ENCODE measurements around the gene FBP1. TPM values are rescaled to one million over a fixed set of nuclear protein-coding genes. Genes with fewer than 3 reads are reported as not detected.

Gene FBP1
- total RNA-seq, 1 donor from 2014 or later, result not detected

GRCh38 chr9:94672811-94673487 is 33.6 kb upstream of the FBP1 start:
- no peak overlapping the region for H3K4me3 Mint-ChIP-seq (ENCODE audit: unreplicated experiment)
- H3K27ac Mint-ChIP-seq (ENCODE audit: unreplicated experiment), result peak overlapping the region; percentile 90
- H3K9me3 Mint-ChIP-seq (ENCODE audit: low read depth), result peaks cover 5% of the 10 kb centered on the region
- peaks cover 50% of the 10 kb centered on the region for H3K4me1 Mint-ChIP-seq (ENCODE audit: low read depth)
- no peak for TF ChIP-seq CTCF (IDR thresholded peaks at IDR 0.05)
- no peaks in the 10 kb centered on the region for H3K36me3 Mint-ChIP-seq (ENCODE audit: low read depth)
- no peaks in the 10 kb centered on the region for H3K27me3 Mint-ChIP-seq (ENCODE audit: low read depth)
- no peak for DNase-seq (ENCODE audit: low spot score)

DNA sequence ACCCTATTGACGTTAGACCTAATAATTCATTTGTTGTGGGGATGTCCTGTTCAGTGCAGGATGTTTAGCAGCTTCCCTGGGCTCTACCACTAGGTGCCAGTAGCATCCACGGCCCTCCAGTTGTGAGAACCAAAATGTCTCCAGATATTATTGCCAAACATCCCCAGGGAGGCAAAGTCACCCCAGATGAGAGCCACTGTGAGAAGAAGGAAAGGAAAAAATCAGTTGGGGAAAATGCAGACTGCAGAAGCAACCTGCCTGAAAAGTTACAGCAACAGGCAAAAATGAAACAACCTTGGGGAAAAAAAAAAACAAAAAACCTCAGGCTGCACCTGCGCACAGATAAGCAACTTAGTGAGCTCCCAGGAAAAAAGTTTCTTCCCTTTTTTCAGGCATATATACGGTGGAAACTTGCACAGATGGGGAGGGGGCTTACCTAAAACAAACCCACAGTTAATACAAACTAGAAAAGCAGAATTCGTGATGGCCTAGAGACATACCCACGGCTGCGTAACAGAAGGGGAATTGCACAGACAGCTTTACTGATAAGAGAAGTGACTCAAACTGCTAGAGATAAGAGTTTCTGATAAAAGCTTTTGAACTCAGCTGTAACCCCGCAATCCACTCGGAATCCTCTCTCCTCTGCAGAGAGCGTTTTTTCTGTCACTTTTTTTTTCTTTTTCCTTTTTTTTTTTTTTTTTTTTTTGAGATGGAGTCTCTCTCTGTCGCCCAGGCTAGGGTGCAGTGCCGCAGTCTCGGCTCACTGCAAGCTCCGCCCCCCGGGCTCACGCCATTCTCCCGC is 29.8 kb upstream of the FBP1 start:
- peaks cover 6% of the 10 kb centered on the region for H3K27me3 Mint-ChIP-seq (ENCODE audit: low read depth)
- DNase-seq (ENCODE audit: low spot score), result no peak
- no peaks in the 10 kb centered on the region for H3K36me3 Mint-ChIP-seq (ENCODE audit: low read depth)
- H3K4me1 Mint-ChIP-seq (ENCODE audit: low read depth), result peaks cover 24% of the 10 kb centered on the region
- H3K27ac Mint-ChIP-seq (ENCODE audit: unreplicated experiment), result no peak overlapping the region
- peak; percentile 92 for TF ChIP-seq CTCF (IDR thresholded peaks at IDR 0.05)
- peaks cover 5% of the 10 kb centered on the region for H3K9me3 Mint-ChIP-seq (ENCODE audit: low read depth)
- H3K4me3 Mint-ChIP-seq (ENCODE audit: unreplicated experiment), result no peak overlapping the region

DNA sequence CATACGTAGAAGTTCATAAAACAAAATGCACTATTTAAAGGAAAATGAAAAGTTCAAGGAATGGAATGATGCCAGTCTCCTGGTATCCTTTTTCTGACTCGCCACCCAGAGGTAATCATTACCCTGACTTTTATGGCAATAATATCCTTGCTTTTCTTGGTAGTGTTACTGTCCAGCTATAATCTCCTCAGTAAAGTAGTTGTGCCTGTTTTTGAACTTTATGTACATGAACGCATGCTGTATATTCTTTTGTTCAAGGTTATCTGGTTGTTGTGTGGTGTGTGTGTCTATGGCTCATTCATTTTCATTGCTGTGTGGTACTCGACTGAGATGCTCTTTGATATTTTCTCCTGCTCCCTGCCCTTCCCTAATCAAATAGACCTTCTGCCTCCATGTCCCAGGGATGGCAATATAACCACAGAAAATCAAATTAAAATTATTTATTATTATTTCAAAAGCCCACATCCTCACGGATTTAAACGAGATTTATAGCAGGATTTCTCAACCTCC is 29.2 kb upstream of the FBP1 start:
- no peak overlapping the region for H3K4me3 Mint-ChIP-seq (ENCODE audit: unreplicated experiment)
- no peak for TF ChIP-seq CTCF (IDR thresholded peaks at IDR 0.05)
- no peak overlapping the region for H3K27ac Mint-ChIP-seq (ENCODE audit: unreplicated experiment)
- peaks cover 6% of the 10 kb centered on the region for H3K27me3 Mint-ChIP-seq (ENCODE audit: low read depth)
- H3K9me3 Mint-ChIP-seq (ENCODE audit: low read depth), result peaks cover 5% of the 10 kb centered on the region
- DNase-seq (ENCODE audit: low spot score), result no peak
- H3K4me1 Mint-ChIP-seq (ENCODE audit: low read depth), result peaks cover 19% of the 10 kb centered on the region
- no peaks in the 10 kb centered on the region for H3K36me3 Mint-ChIP-seq (ENCODE audit: low read depth)

DNA sequence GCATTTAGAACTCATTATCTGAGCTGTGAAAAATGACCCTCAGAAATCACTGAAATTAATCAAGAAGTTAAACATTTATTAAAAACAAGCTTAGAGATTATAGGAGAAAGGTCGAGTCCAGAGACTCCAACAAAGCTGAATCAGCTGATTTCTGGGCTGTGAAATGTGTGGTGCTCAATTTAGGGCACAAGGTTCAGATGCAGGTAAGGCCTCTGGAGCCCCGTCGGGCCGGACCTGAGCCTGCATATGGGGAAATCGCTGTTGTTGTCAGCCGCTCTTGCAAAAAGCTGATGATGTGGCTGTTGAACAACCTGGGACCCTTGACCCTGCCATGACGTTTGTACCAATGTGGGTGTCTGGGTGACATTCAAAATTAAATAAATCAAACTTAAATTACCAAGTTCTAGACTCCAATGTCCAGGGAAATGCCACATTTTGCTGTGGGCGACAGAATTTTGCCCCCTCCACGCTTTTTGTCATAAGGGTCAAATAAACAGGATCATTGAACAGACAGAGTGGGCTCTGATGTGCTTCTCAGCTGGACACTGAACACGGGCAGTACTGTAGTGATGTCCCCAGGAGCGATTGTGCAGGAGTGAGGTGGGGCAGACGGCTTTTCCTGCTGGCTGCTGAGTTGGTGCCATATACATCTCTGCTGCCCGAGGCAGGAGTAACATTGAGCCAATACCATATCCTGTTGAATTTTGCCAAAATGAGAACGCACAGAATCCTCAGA is 27.2 kb upstream of the FBP1 start:
- H3K4me1 Mint-ChIP-seq (ENCODE audit: low read depth), result peaks cover 5% of the 10 kb centered on the region
- H3K36me3 Mint-ChIP-seq (ENCODE audit: low read depth), result no peaks in the 10 kb centered on the region
- peaks cover 6% of the 10 kb centered on the region for H3K27me3 Mint-ChIP-seq (ENCODE audit: low read depth)
- no peaks in the 10 kb centered on the region for H3K9me3 Mint-ChIP-seq (ENCODE audit: low read depth)
- no peak overlapping the region for H3K4me3 Mint-ChIP-seq (ENCODE audit: unreplicated experiment)
- no peak for TF ChIP-seq CTCF (IDR thresholded peaks at IDR 0.05)
- DNase-seq (ENCODE audit: low spot score), result no peak
- H3K27ac Mint-ChIP-seq (ENCODE audit: unreplicated experiment), result no peak overlapping the region

- no peaks in the 10 kb centered on the region for H3K36me3 Mint-ChIP-seq (ENCODE audit: low read depth)
- TF ChIP-seq CTCF (IDR thresholded peaks at IDR 0.05), result no peak
- DNase-seq (ENCODE audit: low spot score), result no peak
- H3K9me3 Mint-ChIP-seq (ENCODE audit: low read depth), result no peaks in the 10 kb centered on the region
- no peak overlapping the region for H3K4me3 Mint-ChIP-seq (ENCODE audit: unreplicated experiment)
- H3K27me3 Mint-ChIP-seq (ENCODE audit: low read depth), result peaks cover 6% of the 10 kb centered on the region
- H3K27ac Mint-ChIP-seq (ENCODE audit: unreplicated experiment), result no peak overlapping the region
- peaks cover 4% of the 10 kb centered on the region for H3K4me1 Mint-ChIP-seq (ENCODE audit: low read depth)
Observed at GRCh38 chr9:94665613-94666012, 26.3 kb upstream of the FBP1 start.
